Measurements from ENCODE around the gene TSSK1B.

The TSSK1B gene

DNA sequence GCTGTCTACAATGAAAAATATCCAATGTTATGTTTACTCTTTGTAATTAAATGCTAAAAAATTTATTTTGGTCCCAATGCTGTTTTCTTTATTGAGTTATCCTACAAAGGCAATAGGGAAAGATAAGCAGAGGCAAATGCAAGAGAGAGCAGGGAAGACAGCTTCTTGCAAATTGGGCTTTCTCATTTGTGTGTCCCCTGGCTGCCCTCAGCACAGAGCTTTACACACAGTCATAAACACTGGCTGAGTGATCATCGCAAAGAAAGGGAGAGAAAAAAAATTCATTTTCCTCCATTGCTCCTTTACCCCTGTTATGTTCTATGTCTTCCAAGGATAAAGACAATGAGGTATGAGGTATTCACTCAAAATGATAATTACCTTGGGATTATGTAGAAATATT, 2.3 kb upstream of the TSSK1B start:
- TF ChIP-seq, protein P1, sequence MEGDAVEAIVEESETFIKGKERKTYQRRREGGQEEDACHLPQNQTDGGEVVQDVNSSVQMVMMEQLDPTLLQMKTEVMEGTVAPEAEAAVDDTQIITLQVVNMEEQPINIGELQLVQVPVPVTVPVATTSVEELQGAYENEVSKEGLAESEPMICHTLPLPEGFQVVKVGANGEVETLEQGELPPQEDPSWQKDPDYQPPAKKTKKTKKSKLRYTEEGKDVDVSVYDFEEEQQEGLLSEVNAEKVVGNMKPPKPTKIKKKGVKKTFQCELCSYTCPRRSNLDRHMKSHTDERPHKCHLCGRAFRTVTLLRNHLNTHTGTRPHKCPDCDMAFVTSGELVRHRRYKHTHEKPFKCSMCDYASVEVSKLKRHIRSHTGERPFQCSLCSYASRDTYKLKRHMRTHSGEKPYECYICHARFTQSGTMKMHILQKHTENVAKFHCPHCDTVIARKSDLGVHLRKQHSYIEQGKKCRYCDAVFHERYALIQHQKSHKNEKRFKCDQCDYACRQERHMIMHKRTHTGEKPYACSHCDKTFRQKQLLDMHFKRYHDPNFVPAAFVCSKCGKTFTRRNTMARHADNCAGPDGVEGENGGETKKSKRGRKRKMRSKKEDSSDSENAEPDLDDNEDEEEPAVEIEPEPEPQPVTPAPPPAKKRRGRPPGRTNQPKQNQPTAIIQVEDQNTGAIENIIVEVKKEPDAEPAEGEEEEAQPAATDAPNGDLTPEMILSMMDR (IDR thresholded peaks at IDR 0.05; ENCODE audit: borderline replicate concordance, control extremely low read depth, extremely low read depth, insufficient read depth, missing control alignments), result no peak
- no peak for DNase-seq (ENCODE audit: low spot score)
- in situ Hi-C loops (cut with MboI; ENCODE audit: low sequenced_read_pairs, unreplicated experiment), result no loop called here

- DNase-seq (ENCODE audit: low spot score), result no peak
- TF ChIP-seq, protein P1 (IDR thresholded peaks at IDR 0.05; ENCODE audit: borderline replicate concordance, control extremely low read depth, extremely low read depth, insufficient read depth, missing control alignments), result no peak
- in situ Hi-C loops (cut with MboI; ENCODE audit: low sequenced_read_pairs, unreplicated experiment), result no loop called here
Measured at GRCh38 chr5:113435575-113435974, 786 bp upstream of the TSSK1B start.

- no peak for DNase-seq (ENCODE audit: low spot score)
- TF ChIP-seq, protein P1 (IDR thresholded peaks at IDR 0.05; ENCODE audit: borderline replicate concordance, control extremely low read depth, extremely low read depth, insufficient read depth, missing control alignments), result no peak
- in situ Hi-C loops (cut with MboI; ENCODE audit: low sequenced_read_pairs, unreplicated experiment), result no loop called here
Measured at GRCh38 chr5:113433862-113434612, 752 bp downstream of the TSSK1B start.

DNA sequence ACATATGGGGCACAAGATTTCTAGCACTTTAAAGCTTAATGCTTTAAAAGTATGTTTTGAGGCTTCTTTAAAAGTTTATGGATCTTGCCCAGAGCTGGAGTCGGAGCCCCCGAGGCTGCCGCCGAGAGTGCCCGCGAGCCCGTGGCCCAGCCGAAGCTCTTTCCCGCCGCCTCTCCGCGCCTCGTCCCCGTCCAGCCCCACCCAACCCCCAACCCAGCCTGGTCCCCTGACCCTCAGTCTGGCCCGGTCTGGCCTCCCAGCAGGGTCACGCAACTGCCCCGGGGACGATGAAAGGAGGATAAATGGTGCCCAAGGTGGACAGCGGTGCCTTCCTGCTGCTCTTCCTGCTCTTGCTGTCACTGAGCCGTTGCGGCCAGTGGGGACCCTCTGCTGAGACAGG, 1.7 kb downstream of the TSSK1B start:
- in situ Hi-C loops (cut with MboI; ENCODE audit: low sequenced_read_pairs, unreplicated experiment), result no loop called here
- DNase-seq (ENCODE audit: low spot score), result no peak
- TF ChIP-seq, protein P1 (IDR thresholded peaks at IDR 0.05; ENCODE audit: borderline replicate concordance, control extremely low read depth, extremely low read depth, insufficient read depth, missing control alignments), result no peak

DNA sequence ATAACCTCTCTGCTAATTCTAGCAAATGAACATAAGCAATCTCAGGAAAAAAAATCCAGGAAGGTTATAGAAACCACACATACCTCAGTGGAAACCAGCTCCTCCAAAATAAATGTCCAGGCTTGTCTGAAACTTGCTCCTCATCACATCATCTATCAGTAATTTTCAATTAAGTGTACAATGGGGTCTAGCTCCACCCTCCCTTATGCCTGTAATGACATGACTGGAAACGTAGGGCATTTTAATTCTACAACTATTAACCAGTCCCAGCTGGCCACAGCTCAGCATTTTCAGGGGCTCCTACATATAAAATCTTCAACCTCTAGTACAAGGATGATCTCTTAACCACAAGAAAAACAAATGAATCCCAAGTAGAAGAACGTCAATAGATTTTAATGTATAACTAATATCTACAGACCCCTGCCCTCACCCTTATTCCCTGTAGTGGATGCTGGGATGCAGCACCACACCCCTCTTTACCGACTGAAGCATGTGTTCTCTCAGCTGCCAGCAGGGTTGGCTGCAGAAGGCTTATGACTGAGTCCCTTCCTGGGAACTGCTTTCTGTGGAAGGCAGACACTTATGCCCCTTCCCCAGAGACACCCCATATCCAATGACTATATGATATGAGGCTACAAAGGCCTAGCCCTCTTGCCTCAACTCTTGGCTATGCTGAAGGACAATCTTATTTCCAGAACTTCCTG, 6.8 kb downstream of the TSSK1B start:
- TF ChIP-seq, protein P1 (IDR thresholded peaks at IDR 0.05; ENCODE audit: borderline replicate concordance, control extremely low read depth, extremely low read depth, insufficient read depth, missing control alignments), result no peak
- in situ Hi-C loops (cut with MboI; ENCODE audit: low sequenced_read_pairs, unreplicated experiment), result no loop called here
- DNase-seq (ENCODE audit: low spot score), result no peak

- in situ Hi-C loops (cut with MboI; ENCODE audit: low sequenced_read_pairs, unreplicated experiment), result no loop called here
- no peak for DNase-seq (ENCODE audit: low spot score)
- TF ChIP-seq, protein P1 (IDR thresholded peaks at IDR 0.05; ENCODE audit: borderline replicate concordance, control extremely low read depth, extremely low read depth, insufficient read depth, missing control alignments), result no peak
Measured at GRCh38 chr5:113425909-113426308, 8.9 kb downstream of the TSSK1B start.
